ENCODE data around the gene SMIM21.

- TF ChIP-seq GATA2 (IDR thresholded peaks at IDR 0.05; ENCODE audit: low read depth, low read length): no peak
- TF ChIP-seq GATA3 (IDR thresholded peaks at IDR 0.05; ENCODE audit: low read depth, low read length): no peak
Measured at GRCh38 chr18:75471850-75472249, 44.3 kb upstream of the SMIM21 start.

Data from SH-SY5Y (cell line).